GM23248 (cell line): ENCODE data around the gene TPM4. TPM values are rescaled to one million over a fixed set of nuclear protein-coding genes. Genes with fewer than 3 reads are reported as not detected.

Experiments
- DNase-seq: peaks from one replicate; pipeline ENCODE4 v3.0.0-alpha.2; 2015
- H2AFZ ChIP-seq: fragments of 200-600 bp; sonication (generic); 2 replicates; pipeline ENCODE4 v1.6.1; 2016; ENCODE audit warnings: antibody characterized with exemption
- H3F3A ChIP-seq: fragments of 200-600 bp; sonication (generic); 2 replicates; pipeline ENCODE4 v1.6.1; 2016; ENCODE audit warnings: mild to moderate bottlenecking, antibody characterized with exemption, mixed run types; ENCODE audit not compliant: insufficient read depth
- H3K27ac ChIP-seq: fragments of 200-600 bp; sonication (generic); 2 replicates; pipeline ENCODE4 v1.5.1; 2016; ENCODE audit warnings: mild to moderate bottlenecking
- H3K27me3 ChIP-seq: fragments of 200-600 bp; sonication (generic); replicated peaks from 2 replicates; pipeline ENCODE4 v1.6.1; 2016; ENCODE audit warnings: mild to moderate bottlenecking; ENCODE audit not compliant: insufficient read depth
- H3K36me3 ChIP-seq: fragments of 200-600 bp; sonication (generic); 2 replicates; pipeline ENCODE4 v1.6.1; 2016; ENCODE audit warnings: low read depth, mild to moderate bottlenecking
- H3K4me1 ChIP-seq: fragments of 200-600 bp; sonication (generic); 2 replicates; pipeline ENCODE4 v1.6.1; 2016; ENCODE audit warnings: mild to moderate bottlenecking; ENCODE audit not compliant: insufficient read depth
- H3K4me2 ChIP-seq: fragments of 200-600 bp; sonication (generic); one replicate; pipeline ENCODE4 v1.6.1; 2016; ENCODE audit warnings: mild to moderate bottlenecking; ENCODE audit not compliant: unreplicated experiment
- H3K4me3 ChIP-seq: fragments of 200-600 bp; sonication (generic); 2 replicates; pipeline ENCODE4 v1.5.1; 2016; ENCODE audit warnings: mild to moderate bottlenecking
- H3K79me2 ChIP-seq: fragments of 200-600 bp; sonication (generic); 2 replicates; pipeline ENCODE4 v1.6.1; 2016; ENCODE audit warnings: mild to moderate bottlenecking; ENCODE audit not compliant: insufficient read depth
- H3K9ac ChIP-seq: fragments of 200-600 bp; sonication (generic); 2 replicates; pipeline ENCODE4 v1.6.1; 2016; ENCODE audit warnings: mild to moderate bottlenecking
- H3K9me2 ChIP-seq: fragments of 200-600 bp; sonication (generic); 2 replicates; pipeline ENCODE4 v1.6.1; 2016; ENCODE audit warnings: mixed run types, mild to moderate bottlenecking, moderate library complexity; ENCODE audit not compliant: insufficient read depth
- H3K9me3 ChIP-seq: fragments of 200-600 bp; sonication (generic); one replicate; pipeline ENCODE4 v1.6.1; 2017; ENCODE audit warnings: low read depth
- H4K20me1 ChIP-seq: fragments of 200-600 bp; sonication (generic); 2 replicates; pipeline ENCODE4 v1.6.0; 2016; ENCODE audit not compliant: insufficient read depth
- EZH2 ChIP-seq: fragments of 200-600 bp; sonication (generic); IDR thresholded peaks from 2 replicates; pipeline ENCODE4 v1.6.1; 2018; ENCODE audit warnings: antibody characterized with exemption, mild to moderate bottlenecking; ENCODE audit not compliant: insufficient read depth, poor library complexity, severe bottlenecking
- EZH2phosphoT487 ChIP-seq: fragments of 200-600 bp; sonication (generic); IDR thresholded peaks from 2 replicates; pipeline ENCODE4 v1.6.1; 2018; ENCODE audit warnings: antibody characterized with exemption, moderate library complexity, mild to moderate bottlenecking, low read depth; ENCODE audit not compliant: insufficient read depth
- WGBS, 2 experiments: methylation state at CpG; one replicate each; pipeline ENCODE4 v1.1.6; 2015 to 2017; ENCODE audit warnings: low lambda C conversion rate in 2 of 2, low coverage in 1 of 2; ENCODE audit errors: missing lambda C conversion rate in 2 of 2; 5-methylcytosine and 5-hydroxymethylcytosine counted together
- in situ Hi-C: fragments of 300-500 bp; cut with MboI; formaldehyde crosslinking; loops from 2 replicates; pipeline ENCODE4 v1.15.0; 2020
- polyA plus RNA-seq: library from polyadenylated mRNA; unstranded; fragments of >200 nt; fragmentation: Nextera tagmentation; extraction: Ambion mirVana; gene quantifications from 2 replicates; pipeline ENCODE4 v1.2.1, GENCODE V29; 2016
- total RNA-seq: library from RNA; depleted of rRNA; stranded (reverse); fragments of >200 nt; shearing (Covaris generic); gene quantifications from 2 replicates; pipeline ENCODE4 v1.2.3, GENCODE V29; 2014

Gene TPM4
- total and polyA plus RNA-seq, 2 experiments from 2014 or later: 1,408 to 1,469 TPM

GRCh38 chr19:16091546-16092475, 15.5 kb downstream of the TPM4 start:
- H3F3A ChIP-seq: peaks cover 95% of the 10 kb centered on the region
- no peaks in the 10 kb centered on the region for H3K27me3 ChIP-seq
- 93 to 95% methylated on average over 13 of the region's 13 CpGs for WGBS, 2 experiments
- H3K9me2 ChIP-seq: no peaks in the 10 kb centered on the region
- H3K27ac ChIP-seq: peak overlapping the region; percentile 59
- no peak overlapping the region for H3K4me3 ChIP-seq
- H3K79me2 ChIP-seq: peaks cover 95% of the 10 kb centered on the region
- no peaks in the 10 kb centered on the region for H3K9me3 ChIP-seq
- H3K4me1 ChIP-seq: 0 out of 2 replicates have a peak, but pooled peaks cover 5% of the 10 kb centered on the region
- no peak overlapping the region for H3K4me2 ChIP-seq
- peaks cover 5% of the 10 kb centered on the region; the same call in 1 of the 2 replicates for H4K20me1 ChIP-seq
- H3K9ac ChIP-seq: 0 out of 2 replicates have a peak overlapping the region, but pooled peaks have one; percentile 22
- H2AFZ ChIP-seq: no peak overlapping the region
- TF ChIP-seq EZH2phosphoT487 (no peak), EZH2 (no peak)
- in situ Hi-C loops: no loop called here
- DNase-seq: no peak
- peaks cover 99% of the 10 kb centered on the region for H3K36me3 ChIP-seq

- H3K36me3 ChIP-seq: peaks cover 98% of the 10 kb centered on the region
- no peak overlapping the region for H3K4me2 ChIP-seq
- H3K9me3 ChIP-seq: no peaks in the 10 kb centered on the region
- in situ Hi-C loops: no loop called here
- DNase-seq: no peak
- no peaks in the 10 kb centered on the region for H3K9me2 ChIP-seq
- H3F3A ChIP-seq: peaks cover 97% of the 10 kb centered on the region
- H3K27ac ChIP-seq: peak overlapping the region; percentile 59
- TF ChIP-seq EZH2 (no peak), EZH2phosphoT487 (no peak)
- no peak overlapping the region for H3K4me3 ChIP-seq
- H4K20me1 ChIP-seq: peaks cover 8% of the 10 kb centered on the region; the same call in 1 of the 2 replicates
- no peak overlapping the region for H2AFZ ChIP-seq
- peaks cover 85% of the 10 kb centered on the region for H3K79me2 ChIP-seq
- 0 out of 2 replicates have a peak, but pooled peaks cover 5% of the 10 kb centered on the region for H3K4me1 ChIP-seq
- WGBS, 2 experiments: 75 to 79% methylated on average over 10 of the region's 10 CpGs
- H3K9ac ChIP-seq: no peak overlapping the region
- no peaks in the 10 kb centered on the region for H3K27me3 ChIP-seq
Measured at GRCh38 chr19:16094360-16095070, 18.2 kb downstream of the TPM4 start.

GRCh38 chr19:16095071-16095571, 18.8 kb downstream of the TPM4 start:
- H3K9me3 ChIP-seq: no peaks in the 10 kb centered on the region
- peaks cover 97% of the 10 kb centered on the region for H3F3A ChIP-seq
- peak overlapping the region; percentile 59 for H3K27ac ChIP-seq
- in situ Hi-C loops: no loop called here
- DNase-seq: no peak
- H3K36me3 ChIP-seq: peaks cover 98% of the 10 kb centered on the region
- no peak overlapping the region for H3K4me2 ChIP-seq
- peaks cover 78% of the 10 kb centered on the region for H3K79me2 ChIP-seq
- H3K4me1 ChIP-seq: 0 out of 2 replicates have a peak, but pooled peaks cover 5% of the 10 kb centered on the region
- no peak overlapping the region for H3K9ac ChIP-seq
- 80 to 85% methylated on average over 13 of the region's 13 CpGs for WGBS, 2 experiments
- no peaks in the 10 kb centered on the region for H3K27me3 ChIP-seq
- H2AFZ ChIP-seq: no peak overlapping the region
- H3K4me3 ChIP-seq: no peak overlapping the region
- no peaks in the 10 kb centered on the region for H3K9me2 ChIP-seq
- peaks cover 8% of the 10 kb centered on the region; the same call in 1 of the 2 replicates for H4K20me1 ChIP-seq
- TF ChIP-seq EZH2phosphoT487: no peak
- no peak for TF ChIP-seq EZH2

GRCh38 chr19:16096280-16096855, 20.1 kb downstream of the TPM4 start:
- H3K27ac ChIP-seq: peak overlapping the region; percentile 30
- peaks cover 71% of the 10 kb centered on the region for H3K79me2 ChIP-seq
- H3K9me2 ChIP-seq: no peaks in the 10 kb centered on the region
- H2AFZ ChIP-seq: no peak overlapping the region
- peaks cover 97% of the 10 kb centered on the region for H3F3A ChIP-seq
- no peaks in the 10 kb centered on the region for H3K9me3 ChIP-seq
- H3K4me2 ChIP-seq: no peak overlapping the region
- in situ Hi-C loops: no loop called here
- H3K36me3 ChIP-seq: peaks cover 98% of the 10 kb centered on the region
- no peaks in the 10 kb centered on the region for H3K27me3 ChIP-seq
- no peak for DNase-seq
- H4K20me1 ChIP-seq: peaks cover 8% of the 10 kb centered on the region; the same call in 1 of the 2 replicates
- 0 out of 2 replicates have a peak, but pooled peaks cover 5% of the 10 kb centered on the region for H3K4me1 ChIP-seq
- H3K4me3 ChIP-seq: no peak overlapping the region
- 72% methylated on average over 10 of the region's 10 CpGs for WGBS, 2 experiments
- no peak for TF ChIP-seq EZH2
- no peak for TF ChIP-seq EZH2phosphoT487
- no peak overlapping the region for H3K9ac ChIP-seq
